ENCODE results near the gene ROBO1. TPM values are rescaled to one million over a fixed set of nuclear protein-coding genes. Genes with fewer than 3 reads are reported as not detected.

ROBO1 gene
- total and polyA plus RNA-seq, 2 of the 13 experiments (the other 11 are each of a cell fraction or from before 2014, with no cell fraction given) = 52.2 to 71.0 TPM

DNA sequence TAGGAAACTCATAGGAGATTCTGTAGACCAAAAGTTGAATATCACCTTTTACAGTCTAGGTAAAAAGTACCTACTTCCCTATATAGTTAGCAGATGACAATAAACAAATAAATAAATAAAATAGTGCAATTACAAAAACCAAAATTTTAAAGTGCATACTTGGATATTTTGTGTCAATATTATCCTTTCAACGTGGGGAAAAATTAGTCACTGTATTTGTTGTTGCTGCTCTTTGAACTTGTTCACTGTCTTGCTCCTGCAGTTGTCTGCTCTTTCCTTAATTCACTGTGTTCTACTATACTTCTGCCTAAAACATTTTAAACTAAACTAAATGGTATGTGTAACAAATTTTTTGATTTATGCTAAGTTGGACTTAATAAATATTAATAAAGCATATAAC lies 889.0 kb downstream of the ROBO1 start (continued):
- TF ChIP-seq FOXJ3 (CRISPR knock-in tag; IDR thresholded peaks at IDR 0.05; ENCODE audit: borderline replicate concordance) (peak; percentile 30; the same call in 1 of the 2 replicates), EP300 (IDR thresholded peaks at IDR 0.05; ENCODE audit: low read depth in 2 of 2, low read length in 2 of 2) (peak in 1 of 2 experiments; percentile 62; a peak in 2 of 4 replicates), EP300 (CRISPR knock-in tag; IDR thresholded peaks at IDR 0.05; ENCODE audit: borderline replicate concordance) (no peak), TCF7 (IDR thresholded peaks at IDR 0.05; ENCODE audit: low read depth) (0 out of 2 replicates have a peak, but pooled peaks have one; percentile 22), KLF9 (CRISPR knock-in tag; IDR thresholded peaks at IDR 0.05; ENCODE audit: low read depth) (no peak), FOXP1 (IDR thresholded peaks at IDR 0.05) (no peak), FOXP1 (CRISPR knock-in tag; IDR thresholded peaks at IDR 0.05) (peak; percentile 70), HMG20A (CRISPR knock-in tag; IDR thresholded peaks at IDR 0.05; ENCODE audit: borderline replicate concordance) (peak; percentile 46; the same call in 1 of the 2 replicates), NR2F1 (CRISPR knock-in tag; IDR thresholded peaks at IDR 0.05) (peak in 1 of 2 experiments; percentile 68; a peak in 1 of 4 replicates), ZNF224 (CRISPR knock-in tag; IDR thresholded peaks at IDR 0.05) (no peak), FOXA1 (IDR thresholded peaks at IDR 0.05) (peak; percentile 38; the same call in 1 of the 2 replicates), FOXA1 (CRISPR knock-in tag; IDR thresholded peaks at IDR 0.05) (0 out of 2 replicates have a peak, but pooled peaks have one; percentile 18), BCL6 (CRISPR knock-in tag; IDR thresholded peaks at IDR 0.05) (0 out of 2 replicates have a peak, but pooled peaks have one; percentile 16), SIN3A (IDR thresholded peaks at IDR 0.05; ENCODE audit: borderline replicate concordance, low read depth, low read length) (no peak), DR1 (CRISPR knock-in tag; IDR thresholded peaks at IDR 0.05) (no peak)
- TF ChIP-seq, protein P1, sequence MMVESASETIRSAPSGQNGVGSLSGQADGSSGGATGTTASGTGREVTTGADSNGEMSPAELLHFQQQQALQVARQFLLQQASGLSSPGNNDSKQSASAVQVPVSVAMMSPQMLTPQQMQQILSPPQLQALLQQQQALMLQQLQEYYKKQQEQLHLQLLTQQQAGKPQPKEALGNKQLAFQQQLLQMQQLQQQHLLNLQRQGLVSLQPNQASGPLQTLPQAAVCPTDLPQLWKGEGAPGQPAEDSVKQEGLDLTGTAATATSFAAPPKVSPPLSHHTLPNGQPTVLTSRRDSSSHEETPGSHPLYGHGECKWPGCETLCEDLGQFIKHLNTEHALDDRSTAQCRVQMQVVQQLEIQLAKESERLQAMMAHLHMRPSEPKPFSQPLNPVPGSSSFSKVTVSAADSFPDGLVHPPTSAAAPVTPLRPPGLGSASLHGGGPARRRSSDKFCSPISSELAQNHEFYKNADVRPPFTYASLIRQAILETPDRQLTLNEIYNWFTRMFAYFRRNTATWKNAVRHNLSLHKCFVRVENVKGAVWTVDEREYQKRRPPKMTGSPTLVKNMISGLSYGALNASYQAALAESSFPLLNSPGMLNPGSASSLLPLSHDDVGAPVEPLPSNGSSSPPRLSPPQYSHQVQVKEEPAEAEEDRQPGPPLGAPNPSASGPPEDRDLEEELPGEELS (CRISPR knock-in tag; IDR thresholded peaks at IDR 0.05) = peak; percentile 35; the same call in 1 of the 2 replicates
